Measurements from ENCODE around the gene OR56A5.

The OR56A5 gene

GRCh38 chr11:5931061-5931460 is 37.2 kb downstream of the OR56A5 start (continued):
- TF ChIP-seq ZSCAN5A (tag by site-specific recombination; IDR thresholded peaks at IDR 0.05) = no peak

DNA sequence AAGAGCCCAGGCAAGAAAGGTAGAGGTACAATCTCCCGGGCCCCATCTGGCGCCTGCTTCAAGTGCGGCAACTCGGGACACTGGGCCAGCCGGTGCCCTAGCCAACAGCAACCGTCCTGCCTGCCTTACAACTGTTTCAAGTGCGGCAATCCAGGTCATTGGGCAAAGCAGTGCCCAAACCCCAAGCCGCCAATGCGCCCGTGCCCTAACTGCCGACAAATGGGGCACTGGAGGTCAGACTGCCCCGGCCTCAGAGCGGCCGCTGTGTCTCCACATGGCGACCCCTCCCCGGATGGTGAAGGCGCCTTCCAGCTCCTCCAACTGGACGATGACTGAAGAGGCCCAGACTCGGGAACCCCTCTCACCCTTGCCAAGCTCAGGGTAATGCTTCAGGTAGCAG is 37.7 kb downstream of the OR56A5 start:
- no peak for TF ChIP-seq ZNF830 (tag by site-specific recombination; IDR thresholded peaks at IDR 0.05; ENCODE audit: low read depth)
- no peak for TF ChIP-seq ZSCAN23 (tag by site-specific recombination; IDR thresholded peaks at IDR 0.05)
- no peak for TF ChIP-seq ZNF292 (tag by site-specific recombination; IDR thresholded peaks at IDR 0.05; ENCODE audit: borderline replicate concordance, low read depth)
- no peak for TF ChIP-seq ZBTB20 (tag by site-specific recombination; IDR thresholded peaks at IDR 0.05)
- no peak for TF ChIP-seq ZBTB48 (tag by site-specific recombination; IDR thresholded peaks at IDR 0.05)
- TF ChIP-seq ZNF513 (tag by site-specific recombination; IDR thresholded peaks at IDR 0.05) = no peak
- no peak for TF ChIP-seq ZNF785 (tag by site-specific recombination; IDR thresholded peaks at IDR 0.05)
- no peak for TF ChIP-seq KLF10 (tag by site-specific recombination; IDR thresholded peaks at IDR 0.05)
- no peak for TF ChIP-seq ZNF747 (tag by site-specific recombination; IDR thresholded peaks at IDR 0.05)
- ChIA-PET CTCF (no interaction called here), POLR2A (no interaction called here)
- Histone ChIP-seq H3K9me3 (ENCODE audit: control insufficient read depth, insufficient read depth, low read depth, low read length) (no peaks in the 10 kb centered on the region), H3K4me3 (ENCODE audit: low read depth, low read length) (no peak overlapping the region), H3K36me3 (ENCODE audit: control insufficient read depth in 2 of 2, insufficient read depth in 1 of 2, low read length in 2 of 2) (no peaks in the 10 kb centered on the region), H3K27ac (ENCODE audit: extremely low read depth, low read depth, low read length) (no peak overlapping the region), H3K4me1 (ENCODE audit: control insufficient read depth, insufficient read depth, low read length) (no peaks in the 10 kb centered on the region)

DNA sequence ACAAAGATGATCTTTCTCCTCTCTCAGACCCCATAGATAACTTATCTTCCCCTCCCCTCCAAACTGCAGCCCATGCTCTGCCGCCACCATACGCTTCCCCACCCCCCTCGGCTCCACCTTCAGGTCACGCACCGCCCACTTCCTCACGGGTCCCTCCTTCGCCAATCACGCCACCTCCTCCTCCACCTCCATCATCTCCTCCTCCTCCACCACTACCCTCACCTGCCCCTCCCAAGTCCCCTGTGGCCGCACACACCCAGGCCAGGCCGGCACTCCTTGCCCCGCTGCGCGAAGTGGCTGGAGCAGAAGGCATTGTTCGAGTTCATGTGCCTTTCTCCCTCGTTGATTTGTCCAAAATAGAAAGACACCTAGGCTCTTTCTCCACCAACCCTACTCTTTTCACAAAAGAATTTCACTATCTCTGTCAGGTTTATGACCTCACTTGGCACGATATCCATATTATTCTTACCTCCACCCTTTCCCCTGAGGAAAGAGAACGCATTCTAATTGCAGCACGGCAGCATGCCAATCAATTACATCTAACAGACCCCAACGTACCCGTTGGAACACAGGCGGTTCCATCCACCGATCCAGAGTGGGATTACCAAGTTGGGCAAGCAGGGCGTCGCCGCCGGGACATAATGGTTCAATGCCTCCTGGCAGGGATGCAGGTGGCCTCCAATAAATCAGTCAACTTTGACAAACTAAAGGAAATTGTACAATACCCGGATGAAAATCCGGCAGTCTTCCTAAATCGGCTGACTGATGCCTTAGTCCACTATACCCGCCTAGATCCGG is 38.5 kb downstream of the OR56A5 start:
- Histone ChIP-seq H3K4me3 (ENCODE audit: low read depth, low read length) (no peak overlapping the region), H3K9me3 (ENCODE audit: control insufficient read depth, insufficient read depth, low read depth, low read length) (no peaks in the 10 kb centered on the region), H3K4me1 (ENCODE audit: control insufficient read depth, insufficient read depth, low read length) (no peaks in the 10 kb centered on the region), H3K27ac (ENCODE audit: extremely low read depth, low read depth, low read length) (no peak overlapping the region), H3K36me3 (ENCODE audit: control insufficient read depth in 2 of 2, insufficient read depth in 1 of 2, low read length in 2 of 2) (no peaks in the 10 kb centered on the region)
- TF ChIP-seq, protein P1, sequence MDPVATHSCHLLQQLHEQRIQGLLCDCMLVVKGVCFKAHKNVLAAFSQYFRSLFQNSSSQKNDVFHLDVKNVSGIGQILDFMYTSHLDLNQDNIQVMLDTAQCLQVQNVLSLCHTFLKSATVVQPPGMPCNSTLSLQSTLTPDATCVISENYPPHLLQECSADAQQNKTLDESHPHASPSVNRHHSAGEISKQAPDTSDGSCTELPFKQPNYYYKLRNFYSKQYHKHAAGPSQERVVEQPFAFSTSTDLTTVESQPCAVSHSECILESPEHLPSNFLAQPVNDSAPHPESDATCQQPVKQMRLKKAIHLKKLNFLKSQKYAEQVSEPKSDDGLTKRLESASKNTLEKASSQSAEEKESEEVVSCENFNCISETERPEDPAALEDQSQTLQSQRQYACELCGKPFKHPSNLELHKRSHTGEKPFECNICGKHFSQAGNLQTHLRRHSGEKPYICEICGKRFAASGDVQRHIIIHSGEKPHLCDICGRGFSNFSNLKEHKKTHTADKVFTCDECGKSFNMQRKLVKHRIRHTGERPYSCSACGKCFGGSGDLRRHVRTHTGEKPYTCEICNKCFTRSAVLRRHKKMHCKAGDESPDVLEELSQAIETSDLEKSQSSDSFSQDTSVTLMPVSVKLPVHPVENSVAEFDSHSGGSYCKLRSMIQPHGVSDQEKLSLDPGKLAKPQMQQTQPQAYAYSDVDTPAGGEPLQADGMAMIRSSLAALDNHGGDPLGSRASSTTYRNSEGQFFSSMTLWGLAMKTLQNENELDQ (tag by site-specific recombination; IDR thresholded peaks at IDR 0.05; ENCODE audit: low read depth) = no peak
- TF ChIP-seq EGR2 (tag by site-specific recombination; IDR thresholded peaks at IDR 0.05; ENCODE audit: low read depth) = peak; percentile 21; the same call in 1 of the 2 replicates
- CTCF ChIA-PET = no interaction called here
- POLR2A ChIA-PET = no interaction called here

GRCh38 chr11:5928811-5929210 is 39.5 kb downstream of the OR56A5 start:
- POLR2A ChIA-PET = no interaction called here
- no peak for TF ChIP-seq ZNF266 (tag by site-specific recombination; IDR thresholded peaks at IDR 0.05; ENCODE audit: low read depth)
- TF ChIP-seq KLF8 (tag by site-specific recombination; IDR thresholded peaks at IDR 0.05) = no peak
- TF ChIP-seq ZNF624 (tag by site-specific recombination; IDR thresholded peaks at IDR 0.05) = no peak
- no peak for TF ChIP-seq ZNF302 (tag by site-specific recombination; IDR thresholded peaks at IDR 0.05; ENCODE audit: low read depth)
- no peak for TF ChIP-seq ZNF629 (tag by site-specific recombination; IDR thresholded peaks at IDR 0.05)
- TF ChIP-seq, protein P2, sequence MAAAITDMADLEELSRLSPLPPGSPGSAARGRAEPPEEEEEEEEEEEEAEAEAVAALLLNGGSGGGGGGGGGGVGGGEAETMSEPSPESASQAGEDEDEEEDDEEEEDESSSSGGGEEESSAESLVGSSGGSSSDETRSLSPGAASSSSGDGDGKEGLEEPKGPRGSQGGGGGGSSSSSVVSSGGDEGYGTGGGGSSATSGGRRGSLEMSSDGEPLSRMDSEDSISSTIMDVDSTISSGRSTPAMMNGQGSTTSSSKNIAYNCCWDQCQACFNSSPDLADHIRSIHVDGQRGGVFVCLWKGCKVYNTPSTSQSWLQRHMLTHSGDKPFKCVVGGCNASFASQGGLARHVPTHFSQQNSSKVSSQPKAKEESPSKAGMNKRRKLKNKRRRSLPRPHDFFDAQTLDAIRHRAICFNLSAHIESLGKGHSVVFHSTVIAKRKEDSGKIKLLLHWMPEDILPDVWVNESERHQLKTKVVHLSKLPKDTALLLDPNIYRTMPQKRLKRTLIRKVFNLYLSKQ (tag by site-specific recombination; IDR thresholded peaks at IDR 0.05; ENCODE audit: borderline replicate concordance) = no peak
- no peak overlapping the region for H3K4me3 ChIP-seq (ENCODE audit: low read depth, low read length)
- CTCF ChIA-PET = no interaction called here
- no peaks in the 10 kb centered on the region for H3K36me3 ChIP-seq (ENCODE audit: control insufficient read depth in 2 of 2, insufficient read depth in 1 of 2, low read length in 2 of 2)
- H3K4me1 ChIP-seq (ENCODE audit: control insufficient read depth, insufficient read depth, low read length) = no peaks in the 10 kb centered on the region
- no peaks in the 10 kb centered on the region for H3K9me3 ChIP-seq (ENCODE audit: control insufficient read depth, insufficient read depth, low read depth, low read length)
- H3K27ac ChIP-seq (ENCODE audit: extremely low read depth, low read depth, low read length) = no peak overlapping the region

Data from HEK293 (cell line).